ENCODE data around the gene VWA8.

Gene VWA8

DNA sequence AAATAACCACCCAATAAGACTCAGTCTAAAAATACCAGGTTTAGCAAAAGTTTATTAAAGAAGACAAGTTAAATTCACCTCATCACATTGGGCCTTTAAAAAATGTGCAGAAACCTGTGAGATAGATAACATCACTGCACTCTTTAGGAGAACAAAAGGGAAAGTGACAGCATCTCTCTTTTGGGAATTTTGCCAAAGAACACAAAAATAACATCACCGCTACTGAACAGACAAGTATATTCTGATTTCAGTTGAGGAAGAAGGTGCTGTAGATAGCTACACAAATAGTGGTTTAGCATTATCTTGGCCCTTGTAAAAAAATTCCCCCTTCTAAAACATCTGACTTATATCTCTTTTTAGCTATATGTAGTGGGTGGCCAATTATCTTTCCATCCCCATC lies 244.7 kb downstream of the VWA8 start:
- TF ChIP-seq, protein P1, sequence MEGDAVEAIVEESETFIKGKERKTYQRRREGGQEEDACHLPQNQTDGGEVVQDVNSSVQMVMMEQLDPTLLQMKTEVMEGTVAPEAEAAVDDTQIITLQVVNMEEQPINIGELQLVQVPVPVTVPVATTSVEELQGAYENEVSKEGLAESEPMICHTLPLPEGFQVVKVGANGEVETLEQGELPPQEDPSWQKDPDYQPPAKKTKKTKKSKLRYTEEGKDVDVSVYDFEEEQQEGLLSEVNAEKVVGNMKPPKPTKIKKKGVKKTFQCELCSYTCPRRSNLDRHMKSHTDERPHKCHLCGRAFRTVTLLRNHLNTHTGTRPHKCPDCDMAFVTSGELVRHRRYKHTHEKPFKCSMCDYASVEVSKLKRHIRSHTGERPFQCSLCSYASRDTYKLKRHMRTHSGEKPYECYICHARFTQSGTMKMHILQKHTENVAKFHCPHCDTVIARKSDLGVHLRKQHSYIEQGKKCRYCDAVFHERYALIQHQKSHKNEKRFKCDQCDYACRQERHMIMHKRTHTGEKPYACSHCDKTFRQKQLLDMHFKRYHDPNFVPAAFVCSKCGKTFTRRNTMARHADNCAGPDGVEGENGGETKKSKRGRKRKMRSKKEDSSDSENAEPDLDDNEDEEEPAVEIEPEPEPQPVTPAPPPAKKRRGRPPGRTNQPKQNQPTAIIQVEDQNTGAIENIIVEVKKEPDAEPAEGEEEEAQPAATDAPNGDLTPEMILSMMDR (IDR thresholded peaks at IDR 0.05; ENCODE audit: control insufficient read depth, extremely low read depth, insufficient read depth): no peak
- H3K4me3 ChIP-seq (ENCODE audit: low read depth, low read length): no peak overlapping the region
- DNase-seq (ENCODE audit: low read depth): no peak

DNA sequence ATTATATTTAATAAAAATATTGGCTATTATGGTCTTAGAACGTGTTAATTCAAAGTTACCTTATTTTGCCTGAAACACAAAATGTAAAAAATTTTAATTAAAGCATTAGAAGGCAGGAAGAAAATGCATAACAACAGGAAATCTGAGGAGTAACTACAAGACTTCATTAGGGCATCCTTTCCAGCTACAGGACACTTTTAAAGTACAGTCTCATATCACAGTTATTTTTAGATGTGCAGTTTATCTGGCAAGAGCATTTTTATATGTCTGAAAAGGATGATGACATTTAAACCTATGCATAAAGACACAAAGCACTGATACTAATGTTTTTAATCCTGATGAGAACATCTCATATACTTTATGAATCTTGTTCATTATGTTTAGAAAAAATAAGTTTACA lies 247.5 kb downstream of the VWA8 start:
- no peak for DNase-seq (ENCODE audit: low read depth)
- no peak overlapping the region for H3K4me3 ChIP-seq (ENCODE audit: low read depth, low read length)
- TF ChIP-seq, protein P1 (IDR thresholded peaks at IDR 0.05; ENCODE audit: control insufficient read depth, extremely low read depth, insufficient read depth): no peak

DNA sequence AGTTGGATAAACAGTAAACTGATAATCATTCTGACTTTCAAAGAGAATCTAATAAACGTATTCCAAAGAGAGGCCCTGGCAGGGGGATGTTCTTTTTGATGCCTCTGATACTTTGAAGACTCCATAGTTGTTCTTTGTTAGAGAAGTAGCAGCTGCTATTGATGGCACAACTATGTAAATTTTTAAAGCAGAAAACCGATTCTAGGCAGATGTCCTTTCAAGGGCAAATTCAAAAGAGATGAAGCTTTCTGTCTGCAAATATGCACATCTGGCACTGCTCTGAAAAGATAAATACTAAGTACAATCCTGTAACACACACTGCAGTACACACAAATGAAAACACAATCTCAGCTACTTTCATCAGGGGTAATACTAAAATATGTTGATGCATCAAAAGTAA lies 250.1 kb downstream of the VWA8 start:
- DNase-seq (ENCODE audit: low read depth): no peak

DNA sequence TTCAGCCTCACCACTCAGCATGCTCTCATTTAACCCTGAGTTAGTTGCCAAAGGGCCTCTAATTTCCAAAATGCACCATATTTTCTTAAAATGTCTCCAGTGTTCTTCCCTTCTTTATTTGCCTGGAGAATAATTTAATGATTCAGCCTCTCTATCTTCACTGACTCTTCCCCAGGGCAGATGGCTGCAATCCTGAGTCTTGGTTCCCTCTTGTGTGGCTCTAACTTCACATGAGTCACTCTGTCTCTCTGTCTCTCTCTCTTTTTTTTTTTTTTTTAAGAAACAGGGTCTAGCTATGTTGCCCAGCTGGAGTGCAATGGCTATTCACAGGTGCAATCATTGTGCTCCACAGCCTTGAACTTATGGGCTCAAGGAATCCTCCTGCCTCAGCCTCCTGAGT lies 251.4 kb downstream of the VWA8 start:
- DNase-seq (ENCODE audit: low read depth): no peak
- TF ChIP-seq, protein P1 (IDR thresholded peaks at IDR 0.05; ENCODE audit: control insufficient read depth, extremely low read depth, insufficient read depth): no peak
- no peak overlapping the region for H3K4me3 ChIP-seq (ENCODE audit: low read depth, low read length)

More for the DNA sequence above, 250.1 kb downstream of the VWA8 start:
- TF ChIP-seq, protein P1 (IDR thresholded peaks at IDR 0.05; ENCODE audit: control insufficient read depth, extremely low read depth, insufficient read depth): no peak
- no peak overlapping the region for H3K4me3 ChIP-seq (ENCODE audit: low read depth, low read length)

DNA sequence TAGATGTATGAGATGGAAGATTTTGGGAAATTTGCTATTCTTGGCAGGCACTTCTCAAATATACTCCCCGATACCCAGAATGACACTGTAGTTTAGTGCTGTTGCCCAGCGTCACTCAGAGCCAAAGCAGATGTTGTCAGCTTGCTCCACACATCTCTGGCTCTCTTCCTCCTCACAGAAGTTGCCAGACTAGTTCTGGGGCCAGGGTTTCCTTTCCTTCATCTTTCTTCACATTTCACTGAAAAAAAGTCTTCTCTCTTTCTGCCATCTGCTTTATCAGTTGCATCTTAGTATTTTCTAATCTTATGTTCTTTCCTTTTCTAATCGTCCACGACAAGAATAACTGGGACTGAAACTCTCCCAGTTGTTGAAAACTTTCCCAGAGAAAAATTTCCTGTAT lies 252.2 kb downstream of the VWA8 start:
- TF ChIP-seq, protein P1 (IDR thresholded peaks at IDR 0.05; ENCODE audit: control insufficient read depth, extremely low read depth, insufficient read depth): no peak
- H3K4me3 ChIP-seq (ENCODE audit: low read depth, low read length): no peak overlapping the region
- DNase-seq (ENCODE audit: low read depth): no peak

DNA sequence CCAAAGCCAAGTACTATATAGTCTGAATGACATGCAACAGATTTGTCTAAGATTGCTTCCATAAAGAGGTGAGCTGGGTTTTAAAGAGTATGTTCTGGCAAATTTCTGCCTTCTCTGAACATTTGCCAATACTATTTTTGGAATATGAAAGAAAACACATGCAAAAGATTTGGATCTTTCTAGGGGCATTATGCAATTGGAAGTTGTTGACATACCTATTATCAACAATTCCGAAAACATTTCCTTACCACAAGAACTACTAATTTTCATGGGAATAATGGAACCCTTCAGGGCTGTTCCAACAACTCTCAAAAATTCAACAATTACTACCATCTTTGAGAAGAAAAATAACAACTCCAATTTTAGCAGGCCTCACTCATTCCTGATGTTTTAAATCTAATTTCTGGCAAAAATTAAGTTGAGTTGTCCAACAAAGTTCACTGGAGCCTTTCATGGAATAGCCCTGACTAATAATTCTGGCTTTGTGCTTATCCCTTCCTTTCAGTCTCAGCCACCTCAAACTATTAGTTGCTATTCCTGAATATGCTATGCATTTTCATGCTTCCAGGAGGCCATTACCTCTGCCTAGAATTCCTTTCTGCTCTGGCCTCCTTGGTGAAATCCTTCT lies 253.6 kb downstream of the VWA8 start:
- DNase-seq (ENCODE audit: low read depth): no peak
- no peak overlapping the region for H3K4me3 ChIP-seq (ENCODE audit: low read depth, low read length)
- TF ChIP-seq, protein P1 (IDR thresholded peaks at IDR 0.05; ENCODE audit: control insufficient read depth, extremely low read depth, insufficient read depth): no peak

DNA sequence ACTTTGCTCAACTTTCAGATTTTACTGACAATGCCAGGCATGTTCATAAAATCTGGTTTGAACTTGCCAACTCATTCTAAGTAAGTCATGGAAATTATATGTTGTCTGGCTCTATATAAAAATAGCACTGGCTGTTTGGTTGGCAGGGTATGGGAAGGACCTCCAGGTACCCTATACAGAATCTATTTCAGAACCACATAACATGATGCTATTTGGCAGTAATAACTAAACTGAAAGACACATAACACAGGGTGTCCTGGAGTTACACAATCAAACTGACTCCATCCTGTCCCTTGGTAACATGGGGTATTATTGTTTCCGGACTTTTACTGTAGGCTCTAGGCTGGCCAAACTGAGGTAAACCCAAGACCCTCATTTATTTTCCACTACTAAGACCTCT lies 254.8 kb downstream of the VWA8 start:
- no peak for DNase-seq (ENCODE audit: low read depth)
- TF ChIP-seq, protein P1 (IDR thresholded peaks at IDR 0.05; ENCODE audit: control insufficient read depth, extremely low read depth, insufficient read depth): no peak
- no peak overlapping the region for H3K4me3 ChIP-seq (ENCODE audit: low read depth, low read length)

Measured in LNCaP clone FGC (cell line).